IMR-90 (cell line): ENCODE results near the gene TYMS. TPM values are rescaled to one million over a fixed set of nuclear protein-coding genes. Genes with fewer than 3 reads are reported as not detected.

Source experiments
- ATAC-seq: fragments of 200-7000 bp; cut with Tn5 transposase; 2 replicates; pipeline ENCODE4 v1.9.1; 2020; ENCODE audit warnings: low read depth, mild to moderate bottlenecking, moderate library complexity
- BruUV-seq: library from RNA; stranded (reverse); fragments of 400-500 nt; replicated peaks from 2 replicates; lab custom pipeline; 2021; lab: Mats Ljungman, UMichigan
- CTCF ChIA-PET: fragments of 300-600 bp; formaldehyde crosslinking; extraction: SDS; loops from one replicate; lab custom pipeline; 2021; ENCODE audit warnings: antibody characterized with exemption; lab: Yijun Ruan, JAX
- POLR2A ChIA-PET: fragments of 300-600 bp; sonication (Branson Sonifier 250); formaldehyde crosslinking; loops from one replicate; lab custom pipeline; 2022; ENCODE audit warnings: antibody characterized with exemption; ENCODE audit not compliant: unreplicated experiment; lab: Charles Lee
- DNase-seq: peaks from one replicate; pipeline ENCODE4 v3.0.0; 2013
- H2AFZ ChIP-seq: replicated peaks from 2 replicates; pipeline ENCODE3; 2013; ENCODE audit warnings: low read length, mild to moderate bottlenecking; ENCODE audit not compliant: poor library complexity
- H2AK5ac ChIP-seq: 2 replicates; pipeline ENCODE4 v1.6.1; 2013; ENCODE audit warnings: low read depth, low read length, inconsistent platforms
- H2AK9ac ChIP-seq: replicated peaks from 2 replicates; pipeline ENCODE3; 2013; ENCODE audit warnings: mild to moderate bottlenecking, low read depth, low read length, moderate library complexity; ENCODE audit not compliant: poor library complexity
- H2BK120ac ChIP-seq: 2 replicates; pipeline ENCODE4 v1.6.1; 2013; ENCODE audit warnings: low read depth, low read length, inconsistent platforms
- H2BK15ac ChIP-seq: 3 replicates; pipeline ENCODE4 v1.6.1; 2013; ENCODE audit warnings: low read depth, low read length, inconsistent platforms
- H2BK20ac ChIP-seq: 2 replicates; pipeline ENCODE4 v1.6.1; 2013; ENCODE audit warnings: low read depth, mild to moderate bottlenecking, inconsistent platforms, low read length, moderate library complexity
- H2BK5ac ChIP-seq: 2 replicates; pipeline ENCODE4 v1.6.1; 2013; ENCODE audit warnings: mild to moderate bottlenecking, low read depth, low read length, inconsistent platforms; ENCODE audit not compliant: poor library complexity, severe bottlenecking
- H3K14ac ChIP-seq: replicated peaks from 2 replicates; pipeline ENCODE4 v1.6.1; 2013; ENCODE audit warnings: low read depth, low read length, inconsistent platforms
- H3K18ac ChIP-seq: 2 replicates; pipeline ENCODE4 v1.6.1; 2013; ENCODE audit warnings: low read depth, low read length, control low read depth
- H3K23ac ChIP-seq: 2 replicates; pipeline ENCODE4 v1.6.1; 2013; ENCODE audit warnings: low read depth, low read length, inconsistent platforms
- H3K27ac ChIP-seq: 2 replicates; pipeline ENCODE4 v1.5.1; 2013; ENCODE audit warnings: mild to moderate bottlenecking, control low read depth, low read length; ENCODE audit not compliant: insufficient read depth
- H3K27me3 ChIP-seq: 2 replicates; pipeline ENCODE4 v1.6.1; 2013; ENCODE audit warnings: low read length; ENCODE audit not compliant: control insufficient read depth, insufficient read depth
- H3K36me3 ChIP-seq: 2 replicates; pipeline ENCODE4 v1.6.1; 2013; ENCODE audit warnings: low read length, mixed read lengths; ENCODE audit not compliant: control insufficient read depth, insufficient read depth
- H3K4ac ChIP-seq: 2 replicates; pipeline ENCODE4 v1.6.1; 2013; ENCODE audit warnings: low read depth, low read length, inconsistent platforms
- H3K4me1 ChIP-seq: 2 replicates; pipeline ENCODE4 v1.6.1; 2013; ENCODE audit warnings: low read length, mixed read lengths; ENCODE audit not compliant: control insufficient read depth, insufficient read depth
- H3K4me2 ChIP-seq: 2 replicates; pipeline ENCODE4 v1.6.1; 2013; ENCODE audit warnings: low read depth, mild to moderate bottlenecking, control low read depth, low read length, moderate library complexity
- H3K4me3 ChIP-seq: 2 replicates; pipeline ENCODE4 v1.5.1; 2013; ENCODE audit warnings: low read depth, mild to moderate bottlenecking, control low read depth, low read length, moderate library complexity; ENCODE audit not compliant: insufficient read depth
- H3K56ac ChIP-seq: 2 replicates; pipeline ENCODE4 v1.6.1; 2013; ENCODE audit warnings: low read length, inconsistent platforms; ENCODE audit not compliant: insufficient read depth; ENCODE audit errors: extremely low read depth
- H3K79me1 ChIP-seq, 2 experiments: 2 replicates each; pipeline ENCODE4 v1.6.1; 2013; ENCODE audit warnings: low read length in 2 of 2, inconsistent platforms in 1 of 2, low read depth in 1 of 2
- H3K9ac ChIP-seq: 2 replicates; pipeline ENCODE4 v1.6.1; 2013; ENCODE audit warnings: low read depth, low read length, control low read depth
- H3K9me1 ChIP-seq: 2 replicates; pipeline ENCODE4 v1.6.1; 2013; ENCODE audit warnings: low read length, inconsistent platforms; ENCODE audit not compliant: insufficient read depth
- H3K9me3 ChIP-seq: 2 replicates; pipeline ENCODE4 v1.6.1; 2013; ENCODE audit warnings: low read length; ENCODE audit not compliant: control insufficient read depth, insufficient read depth
- H4K20me1 ChIP-seq: 2 replicates; pipeline ENCODE4 v1.6.1; 2013; ENCODE audit warnings: low read length, inconsistent platforms; ENCODE audit not compliant: insufficient read depth
- H4K5ac ChIP-seq: 2 replicates; pipeline ENCODE4 v1.6.1; 2013; ENCODE audit warnings: mild to moderate bottlenecking, low read depth, low read length, control low read depth
- H4K8ac ChIP-seq, 2 experiments: 2 replicates each; pipeline ENCODE4 v1.6.1; 2013; ENCODE audit warnings: low read depth in 2 of 2, low read length in 2 of 2, control low read depth in 1 of 2, inconsistent platforms in 1 of 2
- H4K91ac ChIP-seq: 2 replicates; pipeline ENCODE4 v1.6.1; 2013; ENCODE audit warnings: low read depth, low read length, inconsistent platforms; ENCODE audit not compliant: insufficient read depth
- CHD1 ChIP-seq: IDR thresholded peaks from 2 replicates; pipeline ENCODE4 v1.6.1; 2012; ENCODE audit warnings: low read depth, low read length, improper control_type of control experiment
- MAZ ChIP-seq: IDR thresholded peaks from 2 replicates; pipeline ENCODE4 v1.6.1; 2012; ENCODE audit warnings: low read depth, mild to moderate bottlenecking, low read length, improper control_type of control experiment, moderate library complexity, borderline replicate concordance
- RCOR1 ChIP-seq: IDR thresholded peaks from 2 replicates; pipeline ENCODE4 v1.6.1; 2012; ENCODE audit warnings: mild to moderate bottlenecking, low read length, improper control_type of control experiment; ENCODE audit not compliant: insufficient replicate concordance
- RFX5 ChIP-seq: IDR thresholded peaks from 2 replicates; pipeline ENCODE4 v1.8.0; 2012; ENCODE audit warnings: low read depth, mild to moderate bottlenecking, low read length, moderate library complexity
- WGBS, 2 experiments: methylation state at CpG; one replicate each; pipeline versions ENCODE4 v1.1.5 to v1.1.7; 2013; ENCODE audit warnings: missing lambda C conversion rate in 2 of 2; ENCODE audit not compliant: insufficient read length in 1 of 2; ENCODE audit errors: extremely low coverage in 2 of 2; 5-methylcytosine and 5-hydroxymethylcytosine counted together
- dilution Hi-C: fragments of 300-500 bp; cut with HindIII; formaldehyde crosslinking; loops from one replicate; pipeline ENCODE4 v1.14.3; 2018; ENCODE audit warnings: low sequenced_read_pairs; ENCODE audit not compliant: unreplicated experiment
- in situ Hi-C: fragments of 300-500 bp; cut with MboI; formaldehyde crosslinking; loops from 3 replicates; pipeline ENCODE4 v1.14.3; 2019; ENCODE audit warnings: low sequenced_read_pairs, inconsistent platforms, mixed read lengths
- intact Hi-C: fragments of 100-400 bp; cut with micrococcal nuclease; formaldehyde crosslinking; loops from 2 replicates; pipeline ENCODE4 v1.10.0; 2022
- polyA plus RNA-seq, 3 experiments: library from polyadenylated mRNA; depleted of rRNA; stranded (reverse); fragments of >200 nt; gene quantifications; 2 replicates each; pipeline ENCODE4 v1.2.3, GENCODE V29; 2012; ENCODE audit warnings: low replicate concordance in 1 of 3
- total RNA-seq: library from RNA; depleted of rRNA; stranded (reverse); fragments of >200 nt; gene quantifications from 2 replicates; pipeline ENCODE4 v1.2.3, GENCODE V29; 2012

The TYMS gene
- total and polyA plus RNA-seq, 2 of the 4 experiments (the other 2 are of a cell fraction), result 28.3 to 92.2 TPM

GRCh38 chr18:654601-655000 lies 2.9 kb upstream of the TYMS start:
- Histone ChIP-seq H3K4me2 (no peak overlapping the region), H4K91ac (no peak overlapping the region), H3K18ac (no peak overlapping the region), H2AK9ac (no peak overlapping the region), H4K20me1 (no peaks in the 10 kb centered on the region), H4K5ac (no peak overlapping the region), H3K36me3 (no peaks in the 10 kb centered on the region; the same call in 1 of the 2 replicates), H3K4me1 (0 out of 2 replicates have a peak, but pooled peaks cover 2% of the 10 kb centered on the region), H3K9me1 (peaks cover 3% of the 10 kb centered on the region), H2BK120ac (no peak overlapping the region), H2BK20ac (no peak overlapping the region), H3K14ac (no peak overlapping the region), H3K4me3 (no peak overlapping the region), H3K9ac (no peak overlapping the region), H2BK15ac (no peak overlapping the region), H3K9me3 (no peaks in the 10 kb centered on the region), H3K23ac (no peak overlapping the region), H2AK5ac (no peak overlapping the region), H3K27me3 (no peaks in the 10 kb centered on the region), H3K79me1 (peaks cover 7 to 22% of the 10 kb centered on the region in 2 experiments; a peak in 3 of 4 replicates), H3K4ac (no peak overlapping the region), H2BK5ac (no peak overlapping the region), H4K8ac (no peak overlapping the region), H3K27ac (no peak overlapping the region), H3K56ac (no peak overlapping the region), H2AFZ (no peak overlapping the region)
- POLR2A ChIA-PET, result no interaction called here
- DNase-seq (no peak), ATAC-seq (no peak)
- BruUV-seq, result no TSS peak
- intact Hi-C loops (loop anchor here (10.0 kb wide), 1 partner anchor 180 kb away; no protein-coding TSS in a partner anchor), in situ Hi-C loops (no loop called here), dilution Hi-C loops (no loop called here)
- TF ChIP-seq MAZ (no peak), RFX5 (no peak), CHD1 (no peak), RCOR1 (no peak)
- no CpG with 5 or more reads among the region's 4 CpGs for WGBS, 2 experiments
- CTCF ChIA-PET, result no interaction called here
